OCI-LY3 (cell line): ENCODE results near the gene CADPS.

Source experiments
- H2AFZ ChIP-seq: fragments of 200-600, 300-600 bp; shearing (Covaris generic); 2 replicates; pipeline ENCODE4 v1.6.0; 2014; ENCODE audit warnings: antibody characterized with exemption, low read depth, low read length
- H3K27ac ChIP-seq: fragments of 200-600, 300-600 bp; sonication (generic); 2 replicates; pipeline ENCODE4 v1.5.1; 2014; ENCODE audit warnings: mild to moderate bottlenecking, low read length, moderate library complexity, mixed read lengths
- H3K27me3 ChIP-seq: fragments of 200-600, 300-600 bp; sonication (generic); 2 replicates; pipeline ENCODE4 v1.6.1; 2014; ENCODE audit warnings: low read depth, low read length, mixed read lengths
- H3K36me3 ChIP-seq: fragments of 200-600, 300-600 bp; sonication (generic); replicated peaks from 2 replicates; pipeline ENCODE3; 2014; ENCODE audit warnings: low read depth, low read length, mixed read lengths
- H3K4me1 ChIP-seq: fragments of 300-600, 200-600 bp; sonication (generic); 2 replicates; pipeline ENCODE4 v1.6.1; 2014; ENCODE audit warnings: low read length, mixed read lengths
- H3K4me2 ChIP-seq: fragments of 200-600, 300-600 bp; sonication (generic); 2 replicates; pipeline ENCODE4 v1.6.1; 2014; ENCODE audit warnings: low read length, mixed read lengths
- H3K4me3 ChIP-seq: fragments of 300-600, 200-600 bp; sonication (generic); 2 replicates; pipeline ENCODE4 v1.5.1; 2014; ENCODE audit warnings: antibody characterized with exemption, mild to moderate bottlenecking, low read length, moderate library complexity
- H3K79me2 ChIP-seq: fragments of 300-600, 200-600 bp; shearing (Covaris generic); 2 replicates; pipeline ENCODE4 v1.6.1; 2014; ENCODE audit warnings: mild to moderate bottlenecking, low read length, mixed read lengths
- H3K9ac ChIP-seq: fragments of 300-600, 200-600 bp; shearing (Covaris generic); 2 replicates; pipeline ENCODE4 v1.6.0; 2014; ENCODE audit warnings: mild to moderate bottlenecking, low read length, moderate library complexity
- H3K9me3 ChIP-seq: fragments of 200-600, 300-600 bp; shearing (Covaris generic); 2 replicates; pipeline ENCODE4 v1.6.1; 2014; ENCODE audit warnings: low read length, mixed read lengths; ENCODE audit not compliant: insufficient read depth
- H4K20me1 ChIP-seq: fragments of 200-600, 300-600 bp; sonication (generic); 2 replicates; pipeline ENCODE4 v1.6.1; 2016; ENCODE audit warnings: low read length, mixed read lengths; ENCODE audit not compliant: insufficient read depth
- CTCF ChIP-seq: fragments of 200-600, 300-600 bp; sonication (generic); IDR thresholded peaks from 2 replicates; pipeline ENCODE4 v1.5.1; 2014; ENCODE audit warnings: antibody characterized with exemption, low read length, low read depth
- EZH2phosphoT487 ChIP-seq: fragments of 200-600 bp; shearing (Covaris generic); IDR thresholded peaks from 2 replicates; pipeline ENCODE4 v1.6.1; 2018; ENCODE audit warnings: antibody characterized with exemption, mixed run types, low read depth

The CADPS gene

DNA sequence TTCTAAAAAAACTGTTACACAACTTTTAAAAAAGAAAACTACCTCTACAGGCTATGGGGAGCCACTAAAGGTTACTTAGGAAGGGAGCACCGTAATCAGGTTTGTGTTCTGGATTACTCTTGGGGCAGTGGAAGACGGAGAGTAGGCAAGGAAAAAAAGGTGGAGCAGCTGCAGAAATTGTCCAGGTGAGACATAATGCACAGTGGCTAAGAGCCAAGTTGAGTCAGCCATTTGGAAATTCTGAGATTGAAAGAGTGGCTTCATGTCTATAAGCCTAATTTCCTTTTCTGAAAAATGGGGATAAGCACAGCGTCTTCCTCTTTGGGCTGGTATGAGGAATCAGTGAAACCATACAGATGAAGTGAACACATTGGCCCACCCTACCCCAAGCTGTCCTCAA lies 195.2 kb downstream of the CADPS start:
- H3K4me1 ChIP-seq, result no peaks in the 10 kb centered on the region
- no peaks in the 10 kb centered on the region for H4K20me1 ChIP-seq
- H3K27me3 ChIP-seq, result peaks cover 48% of the 10 kb centered on the region
- no peak overlapping the region for H3K9ac ChIP-seq
- no peak overlapping the region for H3K4me3 ChIP-seq
- H3K79me2 ChIP-seq, result no peaks in the 10 kb centered on the region
- no peaks in the 10 kb centered on the region for H3K9me3 ChIP-seq
- H3K27ac ChIP-seq, result no peak overlapping the region
- H3K4me2 ChIP-seq, result no peak overlapping the region
- TF ChIP-seq CTCF (no peak), EZH2phosphoT487 (no peak)
- no peaks in the 10 kb centered on the region for H3K36me3 ChIP-seq
- H2AFZ ChIP-seq, result no peak overlapping the region

GRCh38 chr3:62678841-62679240 lies 196.4 kb downstream of the CADPS start:
- H3K27me3 ChIP-seq, result peaks cover 40% of the 10 kb centered on the region
- no peak overlapping the region for H2AFZ ChIP-seq
- H3K36me3 ChIP-seq, result no peaks in the 10 kb centered on the region
- H3K9ac ChIP-seq, result no peak overlapping the region
- no peak overlapping the region for H3K4me2 ChIP-seq
- no peak overlapping the region for H3K4me3 ChIP-seq
- H4K20me1 ChIP-seq, result no peaks in the 10 kb centered on the region
- TF ChIP-seq CTCF (no peak), EZH2phosphoT487 (no peak)
- no peaks in the 10 kb centered on the region for H3K4me1 ChIP-seq
- H3K9me3 ChIP-seq, result no peaks in the 10 kb centered on the region
- H3K79me2 ChIP-seq, result no peaks in the 10 kb centered on the region
- no peak overlapping the region for H3K27ac ChIP-seq

DNA sequence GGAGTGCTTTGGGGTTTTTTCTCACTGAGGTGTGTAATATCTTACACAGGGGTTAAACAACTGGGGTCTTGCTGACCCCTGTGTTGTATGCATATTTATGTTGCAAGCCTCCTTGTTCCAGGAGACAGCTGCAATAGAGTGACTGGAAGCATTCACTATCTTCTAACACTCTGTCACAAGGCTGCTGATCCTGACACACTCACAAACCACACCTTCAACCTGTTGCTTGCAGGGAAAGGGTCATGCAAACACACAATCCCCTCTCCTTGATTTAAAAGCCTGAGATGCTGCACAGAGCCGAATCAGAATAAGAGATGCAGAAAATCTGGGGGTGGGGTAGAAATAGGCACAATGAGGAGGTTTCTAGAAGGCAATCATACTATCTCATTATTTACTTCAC lies 197.3 kb downstream of the CADPS start:
- no peak overlapping the region for H3K4me3 ChIP-seq
- H3K9ac ChIP-seq, result no peak overlapping the region
- no peaks in the 10 kb centered on the region for H3K36me3 ChIP-seq
- H4K20me1 ChIP-seq, result no peaks in the 10 kb centered on the region
- H3K4me1 ChIP-seq, result 0 out of 2 replicates have a peak, but pooled peaks cover 2% of the 10 kb centered on the region
- peaks cover 37% of the 10 kb centered on the region for H3K27me3 ChIP-seq
- TF ChIP-seq CTCF (no peak), EZH2phosphoT487 (no peak)
- H2AFZ ChIP-seq, result no peak overlapping the region
- H3K79me2 ChIP-seq, result no peaks in the 10 kb centered on the region
- H3K4me2 ChIP-seq, result no peak overlapping the region
- H3K27ac ChIP-seq, result no peak overlapping the region
- H3K9me3 ChIP-seq, result no peaks in the 10 kb centered on the region

DNA sequence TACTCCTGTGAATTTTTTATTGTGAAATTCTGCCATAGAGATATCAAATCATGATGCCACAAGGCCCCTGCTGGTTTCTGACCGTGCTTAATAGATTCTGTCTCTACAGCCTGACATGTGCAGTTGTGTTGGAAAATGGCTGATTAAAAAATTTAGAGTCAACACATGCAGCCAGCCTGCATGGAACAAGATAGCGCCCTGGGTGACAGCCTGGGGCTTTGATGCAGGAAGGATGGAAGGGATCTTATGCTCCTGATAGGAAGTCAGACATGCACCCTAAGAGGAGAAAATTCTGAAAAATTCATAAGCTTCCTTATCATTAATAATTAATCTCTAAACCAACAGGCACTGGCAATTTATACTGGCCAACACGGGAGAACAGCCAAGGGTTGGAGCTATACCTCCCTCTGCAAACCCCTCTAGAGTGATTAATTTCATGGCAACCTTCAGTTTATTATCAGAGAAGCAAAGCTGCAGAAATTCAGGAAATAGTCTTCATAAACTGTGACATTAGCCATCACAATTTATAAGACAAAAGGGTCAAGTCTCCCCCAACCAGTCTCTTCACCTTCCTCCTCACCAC lies 198.4 kb downstream of the CADPS start:
- H2AFZ ChIP-seq, result no peak overlapping the region
- TF ChIP-seq EZH2phosphoT487 (no peak), CTCF (no peak)

More for the DNA sequence above, 198.4 kb downstream of the CADPS start:
- H3K36me3 ChIP-seq, result no peaks in the 10 kb centered on the region
- peaks cover 25% of the 10 kb centered on the region for H3K27me3 ChIP-seq
- H4K20me1 ChIP-seq, result no peaks in the 10 kb centered on the region
- H3K79me2 ChIP-seq, result no peaks in the 10 kb centered on the region
- no peaks in the 10 kb centered on the region for H3K9me3 ChIP-seq
- H3K4me2 ChIP-seq, result no peak overlapping the region
- peaks cover 8% of the 10 kb centered on the region; the same call in 1 of the 2 replicates for H3K4me1 ChIP-seq
- H3K9ac ChIP-seq, result no peak overlapping the region
- no peak overlapping the region for H3K27ac ChIP-seq
- no peak overlapping the region for H3K4me3 ChIP-seq
